GM18951 (cell line): ENCODE data around the gene RASEF.
"Not testable (repeated sequence)": the region's sequence is repeated elsewhere in the genome, so short reads cannot be mapped to it uniquely, and the experiment has no call there.

Experiments
- POLR2A ChIP-seq: IDR thresholded peaks from 4 replicates; pipeline ENCODE4 v1.6.1; 2011; ENCODE audit warnings: mild to moderate bottlenecking; ENCODE audit not compliant: insufficient read length, insufficient read depth; ENCODE audit errors: extremely low read depth
- in situ Hi-C: fragments of 300-500 bp; cut with MboI; formaldehyde crosslinking; loops from one replicate; pipeline ENCODE4 v1.12.0; 2022; ENCODE audit warnings: low sequenced_read_pairs, mixed read lengths, inconsistent platforms; ENCODE audit not compliant: unreplicated experiment

Gene RASEF

DNA sequence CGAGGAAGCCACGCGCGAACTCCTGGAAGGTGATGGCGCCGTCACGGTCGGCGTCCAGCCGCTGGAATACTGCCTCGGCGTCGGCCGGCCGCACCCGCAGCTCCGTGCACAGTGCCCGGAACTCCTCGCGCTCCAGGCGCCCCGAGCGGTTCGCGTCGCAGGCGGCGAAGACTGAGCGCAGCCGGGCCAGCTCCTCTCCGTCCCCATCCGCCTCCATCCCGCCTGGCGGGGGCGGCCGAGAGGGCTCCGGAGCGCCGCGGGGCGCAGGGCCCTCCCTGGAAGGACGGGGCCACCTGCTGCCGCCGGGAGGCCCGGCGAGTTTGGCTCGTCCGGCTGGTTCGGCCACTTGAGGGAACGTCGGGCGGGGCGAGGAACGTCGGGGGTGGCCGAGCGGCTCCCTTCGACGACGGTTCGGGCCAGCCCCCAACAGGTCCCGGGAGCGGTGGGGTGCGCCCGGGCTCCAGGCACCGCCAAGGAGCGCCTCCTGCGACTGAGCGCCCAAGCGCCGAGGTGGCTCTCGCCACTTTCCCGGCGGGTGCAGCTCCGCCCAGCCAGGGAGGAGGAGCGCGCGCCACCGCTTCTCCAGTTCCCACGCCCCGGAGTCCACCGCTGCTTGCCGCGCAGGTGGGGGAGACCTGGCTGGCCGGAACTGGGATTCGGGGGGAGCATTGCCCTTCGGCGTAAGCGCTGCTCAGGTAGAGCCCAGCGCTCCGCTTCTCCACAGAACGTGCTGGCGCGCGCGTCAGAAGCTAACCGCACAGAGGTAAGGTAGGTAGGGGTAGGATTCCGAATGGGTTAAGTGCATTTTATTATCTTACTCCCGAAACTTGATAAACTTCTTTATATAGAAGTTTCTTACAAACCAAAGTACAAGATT, at the start of gene RASEF:
TSS of gene RASEF (minus strand) at position 492 of the 877 bp plus-strand sequence. CDS start at position 217, 275 bp downstream.
- TF ChIP-seq POLR2A = no peak
- in situ Hi-C loops = no loop called here

DNA sequence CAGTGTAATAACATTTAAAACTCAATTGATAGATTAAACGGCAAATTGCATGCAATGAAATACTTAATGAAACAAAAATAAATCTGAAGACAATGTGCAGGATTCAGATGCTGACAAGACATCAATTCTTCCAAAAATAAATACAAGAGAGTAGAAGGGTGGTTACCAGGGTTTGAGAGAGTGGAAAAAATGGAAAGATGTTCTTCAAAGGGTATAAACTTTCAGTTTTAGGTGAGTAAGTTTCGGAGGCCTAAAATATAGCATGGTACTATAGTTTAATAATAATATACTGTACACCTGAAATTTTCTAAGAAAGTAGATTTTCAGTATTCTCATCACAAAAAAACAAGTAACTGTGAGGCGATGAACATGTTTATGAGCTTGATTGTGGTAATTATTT, 48.2 kb upstream of the RASEF start:
- in situ Hi-C loops = no loop called here
- TF ChIP-seq POLR2A = no peak

DNA sequence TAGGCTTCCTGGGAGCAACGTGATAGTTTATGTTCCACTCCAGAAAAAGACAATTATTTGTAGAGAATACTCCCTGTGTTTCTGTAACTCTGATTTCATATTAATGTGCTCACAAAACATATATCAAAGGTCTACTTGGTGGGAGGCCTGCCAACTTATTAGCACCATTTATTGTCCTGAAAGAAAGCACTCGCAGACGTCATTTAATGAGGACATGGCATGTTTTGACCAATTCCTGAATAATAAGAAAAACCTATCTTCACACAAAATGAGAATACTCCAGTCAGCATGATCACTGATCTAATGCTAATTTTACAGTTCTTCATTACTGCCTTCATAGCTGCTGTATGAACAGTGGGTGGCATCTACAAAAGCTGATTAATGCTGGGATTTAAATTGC, 46.4 kb upstream of the RASEF start:
- in situ Hi-C loops = no loop called here

DNA sequence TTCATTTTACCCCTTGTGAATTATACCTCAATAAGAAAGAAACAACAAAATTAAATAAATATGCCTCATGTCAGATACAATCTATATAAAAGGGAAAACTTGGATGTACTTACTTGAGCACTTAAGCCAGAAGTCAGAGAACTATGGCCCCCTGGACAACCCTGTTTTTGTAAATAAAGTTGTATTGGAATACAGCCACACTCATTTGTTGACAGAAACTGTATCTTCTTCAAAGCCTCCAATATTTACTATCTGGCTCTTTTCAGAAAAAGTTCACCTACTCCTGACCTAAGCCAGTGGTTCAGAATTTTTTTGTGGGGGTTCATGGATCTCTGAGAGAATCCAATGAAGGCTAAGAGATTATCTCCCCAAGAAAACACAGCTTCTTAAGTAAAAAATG, 45.3 kb upstream of the RASEF start:
- TF ChIP-seq POLR2A = no peak
- in situ Hi-C loops = no loop called here

More for the DNA sequence above, 46.4 kb upstream of the RASEF start:
- TF ChIP-seq POLR2A = no peak

DNA sequence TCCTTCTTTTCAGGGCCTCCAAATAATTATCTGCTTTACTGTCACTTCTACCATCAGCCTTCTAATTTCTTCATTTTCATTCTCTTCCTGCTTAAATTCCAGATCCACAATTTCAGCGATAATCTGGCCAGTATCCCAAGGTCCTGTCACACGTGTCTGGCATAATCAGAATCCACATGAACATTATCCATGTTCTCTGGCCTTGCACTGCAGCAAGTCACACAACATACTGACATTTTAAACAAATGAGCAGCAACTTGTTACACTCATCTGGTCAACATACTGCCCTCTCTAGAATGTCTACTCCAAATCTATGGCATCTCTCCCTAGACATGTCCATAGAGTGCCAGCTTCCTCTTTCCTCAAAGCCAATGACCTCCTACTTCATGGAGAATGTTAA, 43.8 kb upstream of the RASEF start:
- in situ Hi-C loops = no loop called here
- no peak for TF ChIP-seq POLR2A

DNA sequence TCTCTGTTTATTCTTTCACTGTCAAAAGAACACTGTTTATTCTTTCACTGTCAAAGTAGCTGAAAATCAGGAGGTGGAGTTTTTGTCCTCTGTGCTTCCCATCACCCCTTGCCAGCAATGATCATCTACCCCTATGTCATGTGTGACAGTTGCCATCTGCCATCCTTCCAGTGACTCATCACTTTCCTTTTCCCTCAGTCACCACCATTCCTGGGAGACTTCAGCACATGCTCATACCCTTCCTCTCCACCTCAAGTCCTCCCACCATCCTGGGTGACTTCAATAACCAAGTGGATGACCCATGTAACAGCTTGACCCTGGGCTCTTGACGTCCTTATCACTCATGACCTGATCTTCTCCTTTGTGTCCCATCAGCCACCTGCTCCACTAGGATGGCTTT, 43.3 kb upstream of the RASEF start:
- no peak for TF ChIP-seq POLR2A
- in situ Hi-C loops = no loop called here

DNA sequence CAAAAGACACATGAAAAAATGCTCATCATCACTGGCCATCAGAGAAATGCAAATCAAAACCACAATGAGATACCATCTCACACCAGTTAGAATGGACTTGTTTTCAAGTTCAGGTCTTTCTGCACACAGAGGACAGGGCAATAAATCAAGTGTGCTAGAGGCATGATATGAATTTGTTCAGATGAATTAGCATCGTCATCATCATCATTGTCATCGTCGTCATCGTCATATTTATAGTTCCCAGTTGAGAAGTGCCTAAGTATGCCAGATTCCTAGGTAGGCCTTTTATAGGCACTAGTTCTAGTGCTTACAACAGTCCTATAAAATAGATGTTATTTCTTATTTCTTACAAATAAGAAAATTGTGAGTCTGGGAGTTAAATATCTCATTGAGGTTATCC, 34.7 kb upstream of the RASEF start:
- no peak for TF ChIP-seq POLR2A
- in situ Hi-C loops = no loop called here

DNA sequence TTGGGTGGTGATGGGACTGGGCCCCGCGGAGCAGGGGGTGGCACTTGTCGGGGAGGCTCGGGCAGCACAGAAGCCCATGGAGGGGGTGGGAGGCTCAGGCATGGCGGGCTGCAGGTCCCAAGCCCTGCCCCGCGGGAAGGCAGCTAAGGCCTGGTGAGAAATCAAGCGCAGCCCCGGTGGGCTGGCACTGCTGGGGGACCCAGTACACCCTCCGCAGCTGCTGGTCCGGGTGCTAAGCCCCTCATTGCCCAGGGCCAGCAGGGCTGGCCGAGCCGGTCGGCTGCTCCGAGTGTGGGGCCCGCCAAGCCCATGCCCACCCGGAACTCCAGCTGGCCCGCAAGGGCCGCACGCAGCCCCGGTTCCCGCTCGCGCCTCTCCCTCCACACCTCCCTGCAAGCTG, 30.4 kb upstream of the RASEF start:
- in situ Hi-C loops = not testable (repeated sequence)

DNA sequence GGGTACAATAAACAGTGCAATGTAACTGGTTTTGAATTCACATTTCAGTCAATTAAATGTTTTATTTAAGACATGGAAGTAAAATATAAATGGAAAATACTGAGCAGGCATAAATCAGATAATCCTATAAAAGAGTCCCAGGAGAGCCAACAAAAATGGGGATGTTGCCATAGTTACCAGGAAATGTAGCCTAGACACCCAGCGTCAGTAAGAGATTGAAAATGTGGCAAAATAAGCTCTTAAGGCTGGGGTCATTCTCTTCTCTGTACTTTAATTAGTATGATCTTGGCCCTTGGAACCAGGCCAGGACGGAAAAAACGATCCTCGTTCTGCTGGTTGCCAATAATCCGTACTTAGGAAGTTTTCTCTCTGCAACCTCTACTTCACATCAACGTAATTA, 18.9 kb upstream of the RASEF start:
- TF ChIP-seq POLR2A = no peak
- in situ Hi-C loops = no loop called here

DNA sequence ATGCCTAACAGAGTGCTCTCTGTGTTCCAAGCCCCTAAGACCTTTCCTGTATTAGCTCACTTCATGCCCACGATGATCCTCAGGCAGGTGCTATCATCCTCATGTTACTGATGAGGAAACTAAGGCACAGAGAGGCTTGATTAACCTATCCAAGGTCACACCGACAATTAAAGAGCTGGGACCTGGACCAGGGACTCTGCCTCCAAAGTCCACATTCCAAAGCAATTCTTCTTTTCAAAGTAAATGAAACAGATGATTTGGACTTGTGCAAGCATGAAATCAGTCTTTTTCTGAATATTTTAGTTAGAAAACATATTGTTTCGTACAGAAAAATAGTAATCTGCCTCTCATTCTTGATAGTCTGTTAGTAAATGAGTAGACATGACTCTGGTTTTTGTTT, 18.1 kb upstream of the RASEF start:
- in situ Hi-C loops = no loop called here
- no peak for TF ChIP-seq POLR2A

DNA sequence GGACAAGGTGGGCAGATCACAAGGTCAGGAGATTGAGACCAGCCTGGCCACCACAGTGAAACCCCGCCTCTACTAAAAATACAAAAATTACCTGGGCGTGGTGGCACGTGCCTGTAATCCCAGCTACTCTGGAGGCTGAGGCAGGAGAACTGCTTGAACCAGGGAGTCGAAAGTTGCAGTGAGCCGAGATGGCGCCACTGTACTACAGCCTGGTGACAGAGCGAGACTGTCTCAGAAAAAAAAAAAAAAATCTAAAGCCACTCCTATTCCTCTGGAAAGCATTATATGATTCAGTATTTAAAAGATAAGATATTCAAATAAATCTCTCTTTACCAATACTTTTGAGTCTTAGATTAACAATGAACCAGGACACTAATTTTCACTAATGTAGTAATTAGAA, 13.0 kb upstream of the RASEF start:
- in situ Hi-C loops = not testable (repeated sequence)

DNA sequence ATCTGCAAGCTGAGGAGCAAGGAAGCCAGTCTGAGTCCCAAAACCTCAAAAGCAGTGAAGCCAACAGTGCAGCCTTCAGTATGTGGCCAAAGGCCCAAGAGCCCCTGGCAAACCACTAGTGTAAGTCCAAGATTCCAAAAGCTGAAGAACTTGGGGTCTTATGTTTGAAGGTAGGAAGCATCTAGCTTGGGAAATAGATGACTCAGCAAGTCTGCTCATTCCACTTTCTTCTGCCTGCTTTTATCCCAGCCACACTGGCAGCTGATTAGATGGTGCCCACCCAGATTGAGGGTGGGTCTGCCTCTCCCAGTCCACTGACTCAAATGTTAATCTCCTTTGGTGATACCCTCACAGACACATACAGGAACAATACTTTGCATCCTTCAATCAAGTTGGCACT, 9.6 kb upstream of the RASEF start:
- in situ Hi-C loops = not testable (repeated sequence)

DNA sequence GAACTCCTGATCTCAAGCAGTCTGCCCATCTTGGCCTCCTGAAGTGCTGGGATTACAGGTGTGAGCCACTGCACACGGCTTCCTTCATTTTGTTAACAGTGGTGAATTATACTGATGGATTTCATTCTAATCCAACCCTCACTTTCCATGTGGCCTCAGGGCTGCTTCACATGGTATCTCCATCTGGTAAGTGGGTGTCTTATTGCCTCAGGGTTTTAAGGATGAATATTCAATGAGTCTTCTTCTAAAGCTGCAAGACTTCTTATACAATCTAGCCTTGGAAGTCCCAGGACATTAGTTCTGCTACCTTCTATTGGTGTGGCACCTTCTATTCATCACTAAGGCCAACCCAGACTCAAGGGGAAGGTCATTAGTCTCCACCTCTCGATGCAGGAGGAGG, 8.7 kb upstream of the RASEF start:
- no peak for TF ChIP-seq POLR2A
- in situ Hi-C loops = no loop called here

DNA sequence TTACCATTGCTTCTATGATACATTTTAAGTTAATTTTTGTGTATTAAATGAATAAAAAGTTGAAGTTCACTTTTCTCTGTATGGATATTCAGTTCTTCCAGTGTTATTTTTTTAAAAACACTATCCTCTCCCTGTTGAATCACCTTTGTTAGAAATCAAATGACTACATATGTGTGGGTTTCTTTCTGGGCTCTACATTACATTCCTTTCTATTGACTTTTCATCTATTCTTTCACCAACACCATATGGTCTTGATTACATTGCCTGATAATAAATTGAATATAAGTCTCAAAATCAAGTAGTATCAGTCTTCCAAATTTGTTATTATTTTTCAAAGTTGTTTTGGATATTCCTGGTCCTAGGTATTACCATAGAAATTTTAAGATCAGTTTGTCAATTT, 7.3 kb upstream of the RASEF start:
- no peak for TF ChIP-seq POLR2A
- in situ Hi-C loops = no loop called here

DNA sequence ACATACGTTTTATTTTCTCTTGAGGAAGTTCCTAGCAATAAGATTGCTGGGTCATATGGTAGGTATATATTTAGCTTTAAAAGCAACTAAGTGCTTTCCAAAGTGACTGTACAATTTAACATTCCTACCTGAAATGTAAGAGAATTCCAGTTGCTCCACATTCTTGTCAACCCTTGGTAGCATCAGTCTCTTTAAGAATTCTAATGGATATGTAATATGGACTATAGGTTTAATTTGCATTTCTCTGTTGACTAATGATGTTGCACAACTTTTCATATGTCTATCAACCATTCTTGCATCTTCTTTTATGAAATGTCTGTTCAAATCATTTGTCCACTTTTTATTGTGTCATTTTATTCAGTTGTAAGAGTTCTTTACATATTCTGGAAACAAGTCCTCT, 6.7 kb upstream of the RASEF start:
- in situ Hi-C loops = no loop called here
- TF ChIP-seq POLR2A = no peak
